BE2C (cell line): ENCODE data around the gene MOK. TPM values are rescaled to one million over a fixed set of nuclear protein-coding genes. Genes with fewer than 3 reads are reported as not detected.
"Not testable (repeated sequence)": the region's sequence is repeated elsewhere in the genome, so short reads cannot be mapped to it uniquely, and the experiment has no call there.

Source experiments
- DNase-seq: peaks from one replicate; pipeline ENCODE4 v3.0.0-alpha.2; 2020
- H3K27me3 ChIP-seq: fragments of 250-450 bp; sonication (Bioruptor Pico); 2 replicates; pipeline ENCODE4 v1.5.1; 2020; ENCODE audit warnings: mild to moderate bottlenecking
- H3K36me3 ChIP-seq: fragments of 250-450 bp; sonication (Bioruptor Pico); 2 replicates; pipeline ENCODE4 v1.5.1; 2020; ENCODE audit warnings: mild to moderate bottlenecking
- H3K4me1 ChIP-seq: fragments of 250-450 bp; sonication (Bioruptor Pico); 2 replicates; pipeline ENCODE4 v1.5.1; 2020
- H3K4me3 ChIP-seq: 2 replicates; pipeline ENCODE4 v1.5.1; 2011; ENCODE audit warnings: low read depth, low read length
- H3K9me3 ChIP-seq: fragments of 250-450 bp; sonication (Bioruptor Pico); 2 replicates; pipeline ENCODE4 v1.5.1; 2020
- CTCF ChIP-seq: IDR thresholded peaks from 2 replicates; pipeline ENCODE4 v1.5.1; 2012; ENCODE audit warnings: mild to moderate bottlenecking, low read depth, low read length
- polyA plus RNA-seq: library from polyadenylated mRNA; unstranded; fragments of >200 nt; gene quantifications from one replicate; pipeline ENCODE4 v1.2.1, GENCODE V29; 2012; ENCODE audit warnings: low read depth, missing spikeins; ENCODE audit not compliant: insufficient read length, insufficient read depth

Gene MOK
- 147 TPM for polyA plus RNA-seq

GRCh38 chr14:102304611-102305506 lies at the start of gene MOK:
TSS of gene MOK (minus strand) at chr14:102305164. CDS start at chr14:102304968, 196 bp downstream.
- DNase-seq = peak; percentile 95
- no peaks in the 10 kb centered on the region for H3K4me1 ChIP-seq
- no peak for TF ChIP-seq CTCF

GRCh38 chr14:102353126-102353619 lies 48.2 kb upstream of the MOK start:
- Histone ChIP-seq H3K4me3 (no peak overlapping the region), H3K36me3 (peaks cover 52% of the 10 kb centered on the region), H3K4me1 (no peaks in the 10 kb centered on the region), H3K9me3 (no peaks in the 10 kb centered on the region), H3K27me3 (no peaks in the 10 kb centered on the region)
- DNase-seq = no peak
- no peak for TF ChIP-seq CTCF

More at GRCh38 chr14:102304611-102305506, at the start of gene MOK:
- no peaks in the 10 kb centered on the region for H3K36me3 ChIP-seq
- H3K27me3 ChIP-seq = no peaks in the 10 kb centered on the region
- H3K4me3 ChIP-seq = peak within 1 kb of the TSS; percentile 90
- H3K9me3 ChIP-seq = no peaks in the 10 kb centered on the region

GRCh38 chr14:102352213-102352612 lies 47.2 kb upstream of the MOK start:
- no peaks in the 10 kb centered on the region for H3K9me3 ChIP-seq
- TF ChIP-seq CTCF = no peak
- DNase-seq = no peak
- H3K4me3 ChIP-seq = no peak overlapping the region
- no peaks in the 10 kb centered on the region for H3K27me3 ChIP-seq
- H3K4me1 ChIP-seq = no peaks in the 10 kb centered on the region
- H3K36me3 ChIP-seq = peaks cover 50% of the 10 kb centered on the region

GRCh38 chr14:102351593-102351992 lies 46.6 kb upstream of the MOK start:
- DNase-seq, H3K4me3 ChIP-seq, H3K4me1 ChIP-seq, H3K9me3 ChIP-seq, H3K27me3 ChIP-seq: not testable (repeated sequence)
- peaks cover 55% of the 10 kb centered on the region for H3K36me3 ChIP-seq

GRCh38 chr14:102351023-102351422 lies 46.1 kb upstream of the MOK start:
- Histone ChIP-seq H3K4me1 (no peaks in the 10 kb centered on the region), H3K4me3 (no peak overlapping the region), H3K36me3 (peaks cover 61% of the 10 kb centered on the region), H3K27me3 (no peaks in the 10 kb centered on the region), H3K9me3 (no peaks in the 10 kb centered on the region)
- TF ChIP-seq CTCF = no peak
- DNase-seq = no peak

GRCh38 chr14:102348376-102348775 lies 43.4 kb upstream of the MOK start:
- no peak for DNase-seq
- no peaks in the 10 kb centered on the region for H3K9me3 ChIP-seq
- no peaks in the 10 kb centered on the region for H3K27me3 ChIP-seq
- peaks cover 52% of the 10 kb centered on the region for H3K36me3 ChIP-seq
- no peaks in the 10 kb centered on the region for H3K4me1 ChIP-seq
- no peak for TF ChIP-seq CTCF
- H3K4me3 ChIP-seq = no peak overlapping the region
